Measurements from ENCODE around the gene OTOA. TPM values are rescaled to one million over a fixed set of nuclear protein-coding genes. Genes with fewer than 3 reads are reported as not detected.

The OTOA gene
- total RNA-seq, 1 experiment from 2014 or later, result 0.11 TPM

DNA sequence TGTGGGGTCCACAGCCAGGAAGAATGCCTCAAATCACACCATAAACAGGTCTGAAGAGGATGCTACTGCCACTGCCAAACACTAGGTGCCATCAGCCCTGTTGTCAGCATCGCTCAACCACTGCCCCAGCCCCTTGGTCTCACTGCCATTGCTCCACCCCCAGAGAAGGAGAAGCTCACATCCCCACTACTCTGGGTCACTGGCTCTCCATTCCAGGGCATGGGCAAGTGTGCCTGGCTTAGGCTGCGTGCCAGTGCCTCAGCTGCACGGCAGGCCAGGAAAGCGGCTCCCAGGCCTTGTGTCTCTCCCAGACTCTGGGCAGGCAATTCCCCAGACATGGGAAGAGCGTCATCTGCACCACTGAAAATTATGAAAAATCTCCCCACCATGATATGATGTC, 10.2 kb upstream of the OTOA start:
- Histone ChIP-seq H3K23ac (ENCODE audit: insufficient read length, low read depth, low read length) (no peak overlapping the region), H2BK5ac (ENCODE audit: insufficient read length, low read length) (no peak overlapping the region), H3K4me1 (ENCODE audit: insufficient read depth, low read length) (peaks cover 2% of the 10 kb centered on the region; the same call in 1 of the 2 replicates), H2BK15ac (ENCODE audit: low read depth, low read length) (no peak overlapping the region), H4K91ac (ENCODE audit: insufficient read length, low read depth, low read length) (no peak overlapping the region), H3K27ac (ENCODE audit: insufficient read length, low read depth, low read length) (no peak overlapping the region), H3K56ac (ENCODE audit: insufficient read length, low read depth, low read length) (no peak overlapping the region), H2AK5ac (ENCODE audit: insufficient read length, low read length) (no peak overlapping the region), H3K27me3 (ENCODE audit: insufficient read depth, low read length) (no peaks in the 10 kb centered on the region), H2BK20ac (ENCODE audit: low read depth, low read length, poor library complexity, severe bottlenecking) (no peak overlapping the region), H3K4ac (ENCODE audit: low read depth, low read length) (no peak overlapping the region), H3K14ac (ENCODE audit: insufficient read depth, low read length) (no peak overlapping the region), H3K4me2 (ENCODE audit: insufficient read depth, insufficient read length, low read length) (no peak overlapping the region), H3K79me1 (ENCODE audit: insufficient read depth, low read depth, low read length, poor library complexity, severe bottlenecking) (no peaks in the 10 kb centered on the region), H4K8ac (replicated peaks; ENCODE audit: insufficient read length, low read depth, low read length) (no peak overlapping the region), H3K23me2 (ENCODE audit: insufficient read length, low read depth, low read length, poor library complexity, severe bottlenecking) (no peaks in the 10 kb centered on the region), H3K9ac (ENCODE audit: extremely low read depth, insufficient read length, low read length) (no peak overlapping the region), H3T11ph (ENCODE audit: low read length) (no peak overlapping the region), H2BK120ac (ENCODE audit: low read depth, low read length, poor library complexity, severe bottlenecking) (no peak overlapping the region), H2AFZ (ENCODE audit: low read length) (no peak overlapping the region), H2BK12ac (ENCODE audit: insufficient read length, low read depth, low read length) (no peak overlapping the region), H3K79me2 (ENCODE audit: insufficient read depth, low read length) (no peaks in the 10 kb centered on the region), H3K9me3 (ENCODE audit: control insufficient read depth, low read depth, low read length) (no peaks in the 10 kb centered on the region), H4K20me1 (ENCODE audit: control insufficient read depth, insufficient read depth, insufficient read length) (no peaks in the 10 kb centered on the region), H3K18ac (ENCODE audit: insufficient read length, low read depth, low read length) (no peak overlapping the region), H4K5ac (ENCODE audit: insufficient read length, low read depth, low read length) (no peak overlapping the region)
- peak overlapping the region in 2 of 3 experiments; percentile 19 to 78; a peak in 1 of 7 replicates for H3K27ac Mint-ChIP-seq
- H3K9me3 Mint-ChIP-seq, result no peaks in the 10 kb centered on the region
- peaks cover 2 to 7% (median 4%) of the 10 kb centered on the region in 3 experiments; a peak in 4 of 7 replicates for H3K36me3 Mint-ChIP-seq (ENCODE audit: insufficient read depth in 1 of 3, low read depth in 3 of 3)
- no peak for DNase-seq
- peaks cover 2 to 9% of the 10 kb centered on the region in 2 experiments; a peak in 1 of 4 replicates for H3K4me1 Mint-ChIP-seq
- H3K4me3 Mint-ChIP-seq, result no peak overlapping the region
- TF ChIP-seq CTCF (conservative IDR thresholded peaks at IDR 0.05), result no peak
- H3K27me3 Mint-ChIP-seq (ENCODE audit: low read depth), result no peaks in the 10 kb centered on the region; the same call in 1 of the 2 replicates
- WGBS (ENCODE audit: extremely low coverage, insufficient read length, low lambda C conversion rate), result no CpG with 5 or more reads among the region's 5 CpGs

Data from H9 (cell line).